Mammary epithelial cell (primary cell): ENCODE data around the gene ZNF45.

Experiments used
- EZH2 ChIP-seq: IDR thresholded peaks from 2 replicates; pipeline ENCODE4 v1.6.1; 2012; ENCODE audit warnings: low read length, inconsistent platforms, borderline replicate concordance
- TF ChIP-seq, protein P1 (sequence below), 2 donors: IDR thresholded peaks in 1 of 2; conservative IDR thresholded peaks in 1 of 2; 2 replicates each; pipeline ENCODE4 v1.5.1; 2011 to 2012; ENCODE audit warnings: inconsistent platforms in 2 of 2, low read length in 2 of 2, mild to moderate bottlenecking in 2 of 2, control low read depth in 1 of 2, low read depth in 1 of 2; ENCODE audit not compliant: insufficient read depth in 1 of 2; ENCODE audit errors: extremely low read depth in 1 of 2

DNA sequence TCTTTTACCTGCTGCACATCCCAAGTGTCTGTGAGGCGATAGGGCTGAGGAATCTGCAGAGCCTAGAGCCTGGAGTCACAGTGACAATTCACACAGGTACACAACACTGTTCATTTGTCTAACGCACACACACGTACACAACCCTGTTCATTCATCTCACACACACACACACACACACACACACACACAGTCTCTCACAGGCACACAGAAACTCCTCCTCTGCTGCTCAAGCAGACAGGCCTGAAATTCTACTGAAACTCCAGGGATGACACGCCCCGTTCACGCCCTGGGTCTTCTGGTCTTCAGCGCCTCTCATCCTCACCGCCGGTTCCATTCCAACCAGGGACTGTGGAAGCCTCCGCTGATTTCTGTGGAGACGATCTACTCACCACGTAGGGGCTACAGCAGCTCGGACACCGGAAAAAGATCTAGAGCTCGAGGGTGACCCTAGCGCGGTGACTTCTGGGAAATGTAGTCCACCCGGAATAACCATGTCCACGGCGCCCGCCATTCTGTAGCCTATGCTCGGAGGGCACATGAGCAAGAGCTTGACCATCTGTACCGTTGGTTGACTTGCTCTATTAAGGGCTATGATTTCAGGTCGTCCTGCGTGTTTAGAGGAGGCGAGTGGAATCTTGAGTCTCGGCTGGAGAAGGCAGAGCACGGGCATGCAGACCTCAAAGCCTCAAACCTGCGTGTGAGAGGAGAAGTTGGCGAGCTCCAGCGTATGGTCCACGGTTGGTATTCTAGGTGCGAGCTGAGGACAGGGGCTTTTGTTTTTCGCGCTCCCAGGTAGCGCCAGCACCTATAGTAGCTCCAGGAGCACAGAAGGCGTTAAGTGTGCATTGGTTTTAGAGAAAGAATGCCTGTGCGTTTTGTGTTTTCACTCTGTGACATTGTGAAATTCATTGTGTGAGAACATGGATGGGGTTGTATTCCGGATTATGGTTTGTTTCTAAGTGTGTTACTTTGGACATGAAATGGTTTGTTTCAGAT lies 33.4 kb downstream of the ZNF45 start:
- TF ChIP-seq, protein P1, sequence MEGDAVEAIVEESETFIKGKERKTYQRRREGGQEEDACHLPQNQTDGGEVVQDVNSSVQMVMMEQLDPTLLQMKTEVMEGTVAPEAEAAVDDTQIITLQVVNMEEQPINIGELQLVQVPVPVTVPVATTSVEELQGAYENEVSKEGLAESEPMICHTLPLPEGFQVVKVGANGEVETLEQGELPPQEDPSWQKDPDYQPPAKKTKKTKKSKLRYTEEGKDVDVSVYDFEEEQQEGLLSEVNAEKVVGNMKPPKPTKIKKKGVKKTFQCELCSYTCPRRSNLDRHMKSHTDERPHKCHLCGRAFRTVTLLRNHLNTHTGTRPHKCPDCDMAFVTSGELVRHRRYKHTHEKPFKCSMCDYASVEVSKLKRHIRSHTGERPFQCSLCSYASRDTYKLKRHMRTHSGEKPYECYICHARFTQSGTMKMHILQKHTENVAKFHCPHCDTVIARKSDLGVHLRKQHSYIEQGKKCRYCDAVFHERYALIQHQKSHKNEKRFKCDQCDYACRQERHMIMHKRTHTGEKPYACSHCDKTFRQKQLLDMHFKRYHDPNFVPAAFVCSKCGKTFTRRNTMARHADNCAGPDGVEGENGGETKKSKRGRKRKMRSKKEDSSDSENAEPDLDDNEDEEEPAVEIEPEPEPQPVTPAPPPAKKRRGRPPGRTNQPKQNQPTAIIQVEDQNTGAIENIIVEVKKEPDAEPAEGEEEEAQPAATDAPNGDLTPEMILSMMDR (conservative IDR thresholded peaks at IDR 0.05 in 1 of 2, IDR thresholded peaks at IDR 0.05 in 1 of 2; ENCODE audit: extremely low read depth in 1 of 2, insufficient read depth in 1 of 2, low read depth in 1 of 2, low read length in 2 of 2), result no peak
- no peak for TF ChIP-seq EZH2
